NCI-H526 (cell line): Measurements from ENCODE around the gene PRXL2A.
"Not testable (repeated sequence)": the region's sequence is repeated elsewhere in the genome, so short reads cannot be mapped to it uniquely, and the experiment has no call there.

Experiments
- DNase-seq, 2 experiments: peaks; one replicate each; lab custom pipeline; 2025; lab: John Stamatoyannopoulos, UW

The PRXL2A gene

DNA sequence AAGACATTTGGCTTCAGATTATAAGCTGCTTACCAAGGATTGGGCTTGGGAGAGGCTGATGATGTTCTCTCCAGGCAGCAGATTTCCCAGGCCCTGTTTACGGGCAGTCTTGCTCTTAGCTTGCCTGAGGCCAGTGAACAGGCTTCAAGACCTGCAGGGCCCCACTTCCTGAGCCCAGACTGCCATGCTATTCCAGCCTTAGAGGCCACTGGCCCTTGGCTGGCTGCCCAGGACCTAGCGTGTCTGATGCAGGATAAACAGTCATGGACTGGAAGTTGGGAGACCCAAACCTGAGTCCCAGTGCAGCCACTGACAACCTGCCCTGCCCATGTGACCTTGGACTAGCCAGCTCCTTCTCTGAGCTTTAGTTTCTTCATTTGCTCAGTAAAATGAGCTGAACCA, 2.9 kb downstream of the PRXL2A start:
- DNase-seq = no peak

- no peak for DNase-seq
Measured at GRCh38 chr10:80411681-80412220, 3.4 kb downstream of the PRXL2A start.

DNA sequence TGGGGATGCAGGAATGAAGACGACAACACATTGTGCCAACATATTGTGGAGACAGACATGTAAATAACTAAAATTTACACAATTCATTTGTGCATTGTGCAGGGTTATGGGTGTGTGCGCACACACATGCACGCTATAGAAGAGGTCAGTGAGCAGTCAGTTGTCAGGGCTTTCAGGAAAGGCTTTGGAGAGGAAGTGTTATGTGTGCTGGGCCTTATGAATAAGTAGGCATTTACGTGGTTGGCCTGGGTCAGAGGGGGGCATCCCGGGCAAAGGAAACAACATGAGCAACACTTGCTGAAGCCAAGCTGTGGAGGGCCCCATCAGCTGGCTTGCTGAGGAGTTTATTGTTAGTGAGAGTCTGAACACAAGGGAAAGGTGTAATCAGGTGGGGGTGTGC, 4.1 kb downstream of the PRXL2A start:
- DNase-seq = no peak

DNA sequence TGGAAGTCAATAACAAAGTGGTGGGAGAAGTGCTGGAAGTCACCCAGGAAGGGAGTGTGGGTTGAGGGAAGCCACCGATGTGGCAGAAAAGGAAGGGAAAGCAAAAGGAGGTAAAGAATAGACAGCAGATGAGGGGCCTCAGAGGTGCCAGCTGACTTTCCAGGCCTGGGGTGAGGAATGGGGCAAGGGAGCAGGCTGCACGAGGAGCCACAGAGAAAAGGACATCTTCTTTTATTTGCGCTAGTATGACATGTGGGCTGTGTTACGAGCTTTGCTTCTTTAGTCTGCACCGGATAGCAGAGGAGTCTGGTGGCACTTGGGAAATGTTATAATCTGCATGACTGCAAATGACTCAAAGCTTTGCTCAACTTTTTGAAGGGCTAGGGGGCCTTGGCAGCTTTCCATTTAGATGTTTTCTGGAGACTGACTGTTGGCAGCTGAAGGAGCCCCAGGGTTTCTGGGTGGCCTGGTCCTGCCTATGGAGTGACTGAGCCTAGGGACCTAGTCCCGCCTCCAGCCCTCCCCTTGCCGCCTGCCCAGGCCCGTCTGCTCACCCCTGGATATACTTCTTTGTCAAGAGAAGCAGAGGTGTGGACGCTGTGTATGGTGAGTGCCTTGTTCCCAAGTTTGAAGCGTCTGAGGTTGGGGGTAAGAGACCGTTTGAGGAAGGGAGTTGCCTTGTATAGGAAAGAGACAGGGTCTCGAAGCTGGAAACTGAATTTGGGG, 5.1 kb downstream of the PRXL2A start:
- peak in 1 of 2 experiments; percentile 8 for DNase-seq

- DNase-seq = peak in 1 of 2 experiments; percentile 35
Measured at GRCh38 chr10:80414142-80414895, 6.0 kb downstream of the PRXL2A start.

DNA sequence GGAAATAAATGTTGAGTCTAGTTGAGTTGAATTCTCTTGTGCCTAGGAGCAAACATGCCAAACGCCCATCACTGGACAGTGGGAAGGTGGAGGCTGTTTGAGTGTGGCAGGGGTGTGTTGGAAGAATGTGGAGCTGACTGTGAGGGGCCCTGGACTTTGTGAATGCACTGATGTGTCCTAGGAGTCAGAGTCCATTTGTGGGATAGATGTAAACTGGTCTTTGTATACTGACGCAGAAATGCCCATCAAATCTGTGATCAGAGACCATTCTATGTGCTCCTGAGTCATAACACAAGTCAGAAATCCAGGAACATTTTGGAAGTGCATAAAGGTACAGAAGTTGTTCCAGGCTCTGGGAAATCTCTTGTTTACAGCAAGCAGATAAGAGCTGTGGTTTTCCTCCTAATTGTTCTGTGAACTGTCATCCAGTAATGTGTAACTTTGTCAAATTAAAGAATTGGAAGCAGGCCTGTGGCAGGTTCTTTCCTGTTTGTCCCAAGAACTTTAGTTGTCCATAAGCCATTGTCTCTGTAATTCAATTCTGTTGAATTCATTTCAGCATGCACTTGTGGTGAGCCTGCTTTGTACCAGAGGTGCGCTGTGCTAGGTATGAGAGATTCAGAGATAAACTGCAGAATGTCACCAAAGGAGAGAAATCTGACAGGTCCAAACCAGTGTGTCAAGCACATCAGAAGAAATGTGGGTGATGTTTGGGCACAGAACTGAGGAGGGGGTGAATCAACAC, 7.6 kb downstream of the PRXL2A start:
- DNase-seq = no peak

DNA sequence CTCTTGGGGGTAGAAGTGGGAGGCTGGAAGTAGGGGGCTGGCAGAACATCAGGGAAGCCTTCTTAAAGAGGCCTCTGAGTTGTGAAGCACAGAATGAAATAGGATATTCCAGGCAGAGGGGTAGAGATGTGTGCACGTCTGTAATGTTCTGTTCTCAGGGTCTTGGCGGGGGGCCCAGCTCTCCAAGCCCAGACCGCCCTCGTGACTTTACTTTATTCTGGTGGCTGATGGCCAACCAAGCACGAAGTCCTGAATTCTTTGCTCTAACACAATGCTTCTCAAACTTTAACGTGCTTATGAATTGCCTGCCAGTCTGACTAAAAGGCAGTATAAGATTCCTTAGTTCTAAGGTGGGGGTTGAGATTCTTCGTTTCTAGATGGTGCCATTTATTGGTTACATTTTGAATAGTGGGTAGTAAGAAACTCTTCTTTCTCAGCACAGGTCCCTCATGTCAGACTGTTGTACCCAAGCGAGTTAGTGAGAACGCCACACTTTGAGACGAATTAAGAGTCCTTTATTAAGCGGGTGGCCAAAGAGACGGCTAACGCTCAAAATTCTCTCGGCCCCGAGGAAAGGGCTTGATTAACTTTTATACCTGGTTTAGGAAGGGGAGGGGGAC, 8.2 kb downstream of the PRXL2A start:
- no peak for DNase-seq

GRCh38 chr10:80417256-80417655, 8.9 kb downstream of the PRXL2A start:
- DNase-seq = not testable (repeated sequence)

GRCh38 chr10:80421050-80421706, 12.8 kb downstream of the PRXL2A start:
- no peak for DNase-seq

DNA sequence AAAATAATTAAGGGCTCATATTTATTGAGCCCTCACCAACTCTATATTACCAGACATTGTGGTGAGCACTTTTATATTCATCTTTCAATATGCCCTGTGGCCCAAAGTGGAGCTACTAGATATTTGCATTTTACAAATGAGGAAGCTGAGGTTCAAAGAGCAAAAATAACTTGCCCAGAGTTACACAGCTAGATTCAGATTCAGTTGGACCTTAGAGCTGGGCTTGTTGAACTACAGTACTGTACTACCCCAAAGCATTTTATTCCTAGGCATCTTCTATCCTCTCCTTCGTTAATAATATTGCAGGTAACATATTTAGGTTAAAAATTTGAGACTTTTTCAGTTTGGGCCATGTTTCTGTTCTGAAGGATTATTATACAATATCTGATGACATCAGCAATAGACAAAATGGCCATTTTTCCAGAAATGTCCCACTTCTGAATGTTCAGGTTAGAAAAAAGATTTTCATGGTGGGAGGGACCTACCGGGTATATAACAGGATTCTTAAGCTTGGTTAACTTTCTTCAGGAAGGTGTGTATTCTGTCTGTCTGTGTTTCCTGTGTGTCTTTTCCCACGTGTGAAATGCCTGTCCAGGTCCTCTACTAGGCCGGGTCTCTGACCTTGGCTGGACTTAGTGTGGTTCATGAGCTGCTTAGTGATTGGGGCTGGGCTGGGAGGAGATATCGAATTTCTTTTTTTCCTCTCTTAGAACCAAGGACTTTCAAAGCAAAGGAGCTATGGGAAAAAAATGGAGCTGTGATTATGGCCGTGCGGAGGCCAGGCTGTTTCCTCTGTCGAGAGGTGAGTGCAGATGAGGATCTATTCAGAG, 13.6 kb downstream of the PRXL2A start:
- DNase-seq = peak; percentile 43 to 68

DNA sequence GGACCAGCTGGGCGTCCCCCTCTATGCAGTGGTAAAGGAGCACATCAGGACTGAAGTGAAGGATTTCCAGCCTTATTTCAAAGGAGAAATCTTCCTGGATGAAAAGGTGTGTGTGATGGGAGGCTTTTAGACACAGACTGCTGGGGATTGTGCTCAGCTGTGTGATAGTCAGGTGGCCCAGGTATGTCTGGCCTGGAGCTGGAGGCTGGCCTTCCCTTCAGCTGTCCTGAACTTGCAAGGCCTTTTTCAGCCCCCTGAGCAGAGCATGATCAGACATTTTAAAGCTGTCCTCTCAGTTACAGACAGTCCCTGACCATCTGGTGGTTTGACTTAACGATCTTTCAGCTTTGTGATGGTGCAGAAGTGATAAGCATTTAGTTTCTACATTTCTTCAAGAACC, 17.6 kb downstream of the PRXL2A start:
- no peak for DNase-seq

GRCh38 chr10:80427541-80427940, 19.2 kb downstream of the PRXL2A start:
- no peak for DNase-seq

DNA sequence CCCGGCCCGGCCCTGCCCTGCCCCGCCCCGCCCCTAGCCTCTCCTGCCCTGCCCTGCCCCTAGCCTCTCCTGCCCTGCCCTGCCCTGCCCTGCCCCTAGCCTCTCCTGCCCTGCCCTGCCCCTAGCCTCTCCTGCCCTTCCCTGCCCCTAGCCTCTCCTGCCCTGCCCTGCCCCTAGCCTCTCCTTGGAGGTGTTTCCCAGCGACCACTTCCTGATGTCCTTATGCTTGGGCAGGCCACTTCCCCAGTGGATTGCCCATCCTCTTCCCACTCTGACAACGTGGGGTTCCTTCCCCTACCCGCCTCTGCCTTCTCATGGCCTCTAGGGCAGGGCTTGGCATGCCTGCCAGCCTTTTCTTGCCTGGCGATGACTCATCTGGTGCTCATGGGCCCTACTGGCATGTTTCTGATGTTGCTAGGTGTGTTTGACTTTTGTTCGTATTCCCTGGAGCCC, 21.2 kb downstream of the PRXL2A start:
- DNase-seq = no peak

DNA sequence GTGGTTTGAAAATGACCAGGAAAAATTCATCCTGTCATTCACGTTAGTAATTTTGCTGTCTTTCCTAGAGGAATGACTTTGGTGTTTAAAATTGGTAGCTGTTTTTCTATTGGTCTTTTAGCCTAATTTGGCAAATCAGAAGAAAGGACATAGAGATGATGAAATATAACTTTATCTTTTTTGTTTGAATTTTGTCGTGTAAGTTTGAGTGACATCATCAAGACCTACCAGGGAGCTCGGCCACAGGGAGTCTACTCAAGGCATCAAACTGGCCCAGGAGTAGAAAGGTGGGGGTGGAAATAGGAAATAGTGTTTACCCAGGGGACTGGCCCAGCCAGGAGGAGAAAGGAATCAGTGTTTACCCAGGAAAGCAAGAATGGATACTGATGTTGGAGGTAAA, 24.8 kb downstream of the PRXL2A start:
- no peak for DNase-seq

DNA sequence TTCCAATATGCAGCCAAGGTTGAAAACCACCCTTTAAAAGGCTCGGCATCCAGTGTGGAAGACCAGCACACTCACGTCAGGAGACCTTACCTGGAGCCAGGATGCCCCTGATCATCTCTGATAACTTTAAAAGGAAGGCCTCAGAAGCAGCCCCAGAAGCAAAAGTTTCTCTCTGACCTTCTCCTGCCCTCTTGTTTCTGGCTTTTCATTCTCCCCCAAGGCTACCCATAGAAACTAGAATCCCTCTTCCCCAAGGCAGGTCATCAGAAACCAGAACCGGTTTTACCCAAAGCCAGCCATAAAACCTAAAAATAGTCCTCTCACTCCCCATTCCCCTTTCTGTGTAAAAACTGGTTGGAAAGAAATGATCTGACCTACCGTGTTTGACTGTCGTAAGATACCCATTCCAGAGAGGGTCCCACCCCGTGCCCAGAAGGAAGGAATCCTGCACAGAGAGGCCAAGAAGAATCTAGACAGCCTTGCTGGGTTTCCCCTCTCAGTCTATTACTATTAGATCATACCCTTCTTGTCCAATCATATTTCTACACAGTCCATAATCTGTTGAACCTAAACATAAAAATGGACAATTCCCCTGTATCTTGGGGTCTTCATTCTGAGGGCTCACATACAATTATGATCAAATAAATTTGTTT, 28.2 kb downstream of the PRXL2A start:
- no peak for DNase-seq

- DNase-seq = no peak
Measured at GRCh38 chr10:80437227-80437626, 28.9 kb downstream of the PRXL2A start.

DNA sequence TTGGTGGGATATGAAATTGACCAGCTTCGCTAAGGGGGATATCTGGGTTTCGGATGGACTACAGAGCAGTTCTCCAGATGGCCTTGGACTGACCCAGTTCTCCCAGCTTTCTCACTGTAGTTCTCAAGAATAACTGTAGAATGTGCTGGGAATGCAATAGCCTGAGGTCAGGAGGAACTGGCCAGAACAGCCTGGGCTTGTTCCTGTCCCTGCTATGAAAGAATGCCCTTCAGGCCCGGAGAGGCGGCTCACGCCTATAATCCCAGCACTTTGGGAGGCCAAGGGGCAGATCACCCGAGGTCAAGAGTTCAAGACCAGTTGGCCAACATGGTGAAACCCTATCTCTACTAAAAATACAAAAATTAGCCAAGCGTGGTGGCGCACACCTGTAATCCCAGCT, 33.5 kb downstream of the PRXL2A start:
- no peak for DNase-seq

- no peak for DNase-seq
Measured at GRCh38 chr10:80442879-80443278, 34.5 kb downstream of the PRXL2A start.

- DNase-seq = peak in 1 of 2 experiments; percentile 23
Measured at GRCh38 chr10:80443531-80443974, 35.2 kb downstream of the PRXL2A start.

- DNase-seq = no peak
Measured at GRCh38 chr10:80444124-80444523, 35.8 kb downstream of the PRXL2A start.
